Neural cell (in vitro differentiated cells): Measurements from ENCODE around the gene KRT40.

Experiments used
- CTCF ChIP-seq: fragments of 450-650 bp; IDR thresholded peaks from 2 replicates; pipeline ENCODE4 v1.5.1; 2014; ENCODE audit warnings: antibody characterized with exemption, mild to moderate bottlenecking, moderate library complexity; ENCODE audit not compliant: poor library complexity, severe bottlenecking
- EP300 ChIP-seq: fragments of 450-650 bp; conservative IDR thresholded peaks from 2 replicates; pipeline ENCODE4 v1.6.1; 2014; ENCODE audit warnings: antibody characterized with exemption, mild to moderate bottlenecking, moderate library complexity; ENCODE audit not compliant: poor library complexity, severe bottlenecking
- EZH2 ChIP-seq: fragments of 200-600, 300-800 bp; shearing (Covaris generic), sonication (generic); IDR thresholded peaks from 2 replicates; pipeline ENCODE4 v1.6.1; 2014; ENCODE audit warnings: antibody characterized with exemption, low read length, borderline replicate concordance, mild to moderate bottlenecking; ENCODE audit not compliant: insufficient read depth, poor library complexity, severe bottlenecking
- POLR2AphosphoS5 ChIP-seq: IDR thresholded peaks from 2 replicates; pipeline ENCODE4 v1.6.1; 2012
- RAD21 ChIP-seq: fragments of 450-650 bp; conservative IDR thresholded peaks from 2 replicates; pipeline ENCODE4 v1.6.1; 2014; ENCODE audit warnings: antibody characterized with exemption, mild to moderate bottlenecking, moderate library complexity
- REST ChIP-seq: IDR thresholded peaks from 2 replicates; pipeline ENCODE4 v1.6.1; 2012; ENCODE audit warnings: borderline replicate concordance
- SMC3 ChIP-seq: fragments of 450-650 bp; conservative IDR thresholded peaks from 2 replicates; pipeline ENCODE4 v1.6.1; 2014; ENCODE audit warnings: antibody characterized with exemption, mild to moderate bottlenecking, moderate library complexity; ENCODE audit not compliant: poor library complexity
- TAF1 ChIP-seq: IDR thresholded peaks from 2 replicates; pipeline ENCODE4 v1.6.1; 2012; ENCODE audit warnings: low read depth

GRCh38 chr17:41010441-41010840, 26.3 kb upstream of the KRT40 start:
- no peak for TF ChIP-seq RAD21
- TF ChIP-seq CTCF = no peak
- no peak for TF ChIP-seq REST
- no peak for TF ChIP-seq TAF1
- TF ChIP-seq EZH2 = no peak
- TF ChIP-seq POLR2AphosphoS5 = no peak
- no peak for TF ChIP-seq SMC3
- no peak for TF ChIP-seq EP300
